ENCODE data around the gene LYSMD2. TPM values are rescaled to one million over a fixed set of nuclear protein-coding genes. Genes with fewer than 3 reads are reported as not detected.

Gene LYSMD2
- total RNA-seq, 4 donors from 2014 or later = 11.0 to 15.0 (median 12.9) TPM

DNA sequence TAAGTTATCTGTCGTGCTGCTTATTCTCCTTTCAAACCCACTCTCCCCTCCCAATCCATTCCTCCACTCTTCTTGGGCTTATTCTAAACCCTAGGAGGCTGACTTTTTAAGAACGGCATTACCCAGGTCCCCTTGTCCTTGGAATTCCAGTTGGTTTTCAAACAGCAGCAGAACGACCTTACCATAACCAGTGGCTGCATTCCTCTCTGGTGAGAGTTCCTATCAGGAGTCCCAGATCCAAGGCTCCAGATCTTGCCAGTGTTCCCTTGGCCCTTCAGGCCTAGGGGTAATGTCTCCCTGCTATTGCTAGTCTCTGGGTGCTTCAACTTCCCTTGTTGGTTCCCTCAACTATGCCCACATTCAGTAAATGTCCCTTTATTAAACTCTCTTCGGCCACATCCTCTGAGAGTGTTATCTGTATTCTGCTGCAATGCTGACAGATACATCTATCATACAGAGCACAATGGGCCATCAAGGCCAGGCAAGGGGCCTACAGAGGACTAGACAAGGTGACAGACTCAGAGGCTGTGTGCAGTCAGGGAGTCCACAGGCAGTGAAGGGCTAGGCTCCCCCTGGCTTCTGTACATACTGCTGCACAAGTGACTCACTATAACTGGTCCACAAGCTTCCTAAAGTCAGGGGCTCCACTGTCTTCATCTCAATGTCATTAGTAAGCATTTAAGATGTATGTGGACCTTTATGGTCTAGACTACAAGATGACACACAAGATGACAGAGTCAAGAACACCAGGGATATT lies 10.1 kb downstream of the LYSMD2 start:
- Histone ChIP-seq H3K9me3 (no peaks in the 10 kb centered on the region), H3K27ac (peak overlapping the region in 1 of 4 donors; percentile 49), H3K4me3 (no peak overlapping the region), H3K27me3 (no peaks in the 10 kb centered on the region), H3K36me3 (no peaks in the 10 kb centered on the region), H3K4me1 (peaks cover 21 to 65% (median 31%) of the 10 kb centered on the region in 3 donors)
- DNase-seq = no peak
- 71 to 78% methylated on average over 3 to 4 of the region's 4 CpGs for WGBS, 2 donors
- intact Hi-C loops (cut with DNase I) = no loop called here
- TF ChIP-seq POLR2A (IDR thresholded peaks at IDR 0.05) = no peak

GRCh38 chr15:51726302-51727073 lies 11.0 kb downstream of the LYSMD2 start:
- Histone ChIP-seq H3K36me3 (no peaks in the 10 kb centered on the region), H3K27ac (peak overlapping the region in 2 of 4 donors; percentile 9 to 49), H3K4me3 (no peak overlapping the region), H3K9me3 (no peaks in the 10 kb centered on the region), H3K4me1 (peaks cover 13 to 56% (median 26%) of the 10 kb centered on the region in 3 donors), H3K27me3 (no peaks in the 10 kb centered on the region)
- TF ChIP-seq, protein P1, sequence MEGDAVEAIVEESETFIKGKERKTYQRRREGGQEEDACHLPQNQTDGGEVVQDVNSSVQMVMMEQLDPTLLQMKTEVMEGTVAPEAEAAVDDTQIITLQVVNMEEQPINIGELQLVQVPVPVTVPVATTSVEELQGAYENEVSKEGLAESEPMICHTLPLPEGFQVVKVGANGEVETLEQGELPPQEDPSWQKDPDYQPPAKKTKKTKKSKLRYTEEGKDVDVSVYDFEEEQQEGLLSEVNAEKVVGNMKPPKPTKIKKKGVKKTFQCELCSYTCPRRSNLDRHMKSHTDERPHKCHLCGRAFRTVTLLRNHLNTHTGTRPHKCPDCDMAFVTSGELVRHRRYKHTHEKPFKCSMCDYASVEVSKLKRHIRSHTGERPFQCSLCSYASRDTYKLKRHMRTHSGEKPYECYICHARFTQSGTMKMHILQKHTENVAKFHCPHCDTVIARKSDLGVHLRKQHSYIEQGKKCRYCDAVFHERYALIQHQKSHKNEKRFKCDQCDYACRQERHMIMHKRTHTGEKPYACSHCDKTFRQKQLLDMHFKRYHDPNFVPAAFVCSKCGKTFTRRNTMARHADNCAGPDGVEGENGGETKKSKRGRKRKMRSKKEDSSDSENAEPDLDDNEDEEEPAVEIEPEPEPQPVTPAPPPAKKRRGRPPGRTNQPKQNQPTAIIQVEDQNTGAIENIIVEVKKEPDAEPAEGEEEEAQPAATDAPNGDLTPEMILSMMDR (IDR thresholded peaks at IDR 0.05) = peak in 1 of 6 experiments; percentile 8
- TF ChIP-seq POLR2A (IDR thresholded peaks at IDR 0.05) = no peak
- no peak for DNase-seq
- intact Hi-C loops (cut with DNase I) = no loop called here
- WGBS, 2 donors = 22 to 23% methylated on average over 5 of the region's 5 CpGs

DNA sequence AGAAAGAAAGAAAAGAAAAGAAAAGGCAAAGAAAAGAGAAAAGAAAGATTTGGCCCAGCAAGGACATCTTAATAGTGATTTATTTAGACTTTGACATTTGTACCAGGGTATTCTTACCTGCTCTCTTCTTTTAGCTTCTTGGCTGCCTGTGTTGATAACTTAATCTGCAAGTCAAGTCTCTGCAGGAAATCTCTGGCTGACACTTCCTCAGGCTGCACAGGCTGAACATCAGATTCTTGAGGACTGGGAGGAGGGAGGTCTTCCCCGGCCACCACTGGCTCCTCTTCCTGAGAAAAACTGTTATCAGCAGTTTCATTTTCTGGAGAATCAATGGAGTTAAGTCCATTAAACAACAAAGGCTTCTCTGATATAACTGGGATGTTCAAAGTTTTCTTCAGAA lies 12.8 kb downstream of the LYSMD2 start:
- peak overlapping the region in 1 of 4 donors; percentile 17 for H3K27ac ChIP-seq
- no peaks in the 10 kb centered on the region for H3K27me3 ChIP-seq
- intact Hi-C loops (cut with DNase I) = no loop called here
- 17 to 22% methylated on average over 1 of the region's 1 CpG for WGBS, 2 donors
- TF ChIP-seq POLR2A (IDR thresholded peaks at IDR 0.05) = no peak
- TF ChIP-seq, protein P1 (IDR thresholded peaks at IDR 0.05) = no peak
- peaks cover 9 to 51% (median 18%) of the 10 kb centered on the region in 3 donors for H3K4me1 ChIP-seq
- no peak for DNase-seq
- H3K4me3 ChIP-seq = no peak overlapping the region
- H3K36me3 ChIP-seq = peaks cover 0 to 13% (median 0%) of the 10 kb centered on the region in 3 donors
- no peaks in the 10 kb centered on the region for H3K9me3 ChIP-seq

DNA sequence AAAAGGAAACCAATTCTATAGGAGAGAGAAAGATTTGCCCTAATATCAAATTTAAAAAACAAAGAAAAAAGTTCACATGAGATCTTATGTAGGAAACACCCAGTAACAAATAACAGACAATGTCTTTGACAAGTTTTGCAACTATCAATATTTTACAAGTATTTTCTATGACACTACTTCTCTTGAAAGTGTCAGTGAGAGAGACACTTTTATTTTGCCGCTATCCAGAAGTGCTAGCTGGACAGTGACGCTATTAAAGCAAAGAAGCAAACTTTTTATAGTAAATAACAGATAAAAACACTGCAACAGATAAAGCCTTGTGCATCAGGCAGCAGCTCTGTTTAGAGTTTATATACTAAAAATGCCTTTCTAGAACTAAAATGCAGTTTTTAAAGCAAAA lies 13.3 kb downstream of the LYSMD2 start:
- Histone ChIP-seq H3K4me1 (peaks cover 9 to 51% (median 18%) of the 10 kb centered on the region in 3 donors), H3K36me3 (peaks cover 0 to 13% (median 0%) of the 10 kb centered on the region in 3 donors), H3K4me3 (no peak overlapping the region), H3K9me3 (no peaks in the 10 kb centered on the region), H3K27ac (peak overlapping the region in 1 of 4 donors; percentile 17), H3K27me3 (no peaks in the 10 kb centered on the region)
- WGBS, 2 donors = 86 to 89% methylated on average over 2 of the region's 2 CpGs
- DNase-seq = no peak
- intact Hi-C loops (cut with DNase I) = no loop called here
- TF ChIP-seq, protein P1 (IDR thresholded peaks at IDR 0.05) = no peak
- TF ChIP-seq POLR2A (IDR thresholded peaks at IDR 0.05) = no peak

DNA sequence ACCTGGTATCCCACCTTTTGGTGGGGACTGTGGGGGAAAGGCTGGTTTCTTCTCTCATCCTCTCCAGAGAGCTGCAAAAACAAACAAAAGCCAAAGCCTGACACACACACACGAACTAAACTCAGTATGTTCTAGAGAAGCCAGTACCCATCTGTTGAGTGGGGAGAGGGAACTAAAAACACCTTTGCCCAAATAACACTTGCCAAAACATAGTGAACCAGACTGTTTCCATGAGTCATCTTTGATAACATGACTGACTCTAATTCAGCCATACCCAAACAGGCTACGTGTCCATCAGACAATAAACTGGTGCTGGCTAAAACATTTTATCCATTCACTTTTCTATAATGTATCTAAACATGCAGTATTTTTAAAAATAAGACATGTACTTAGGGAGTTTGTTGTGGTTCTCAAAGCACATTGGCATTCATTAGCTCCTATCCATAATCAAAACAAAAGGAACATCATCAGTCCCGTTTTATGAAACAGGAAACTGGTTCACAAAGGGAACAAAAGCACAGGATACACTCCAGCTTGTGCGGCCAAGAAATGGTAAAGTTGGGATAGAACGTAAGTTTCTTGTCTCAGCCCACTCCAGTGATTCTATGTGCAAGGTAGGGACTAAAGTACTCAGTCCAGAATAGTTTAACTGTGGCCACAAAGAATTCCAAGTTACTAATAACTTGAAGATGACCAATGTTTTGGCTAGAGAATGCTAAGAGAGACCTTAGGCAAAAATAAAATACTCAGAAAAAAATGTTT lies 16.1 kb downstream of the LYSMD2 start:
- DNase-seq = no peak
- peaks cover 4 to 30% (median 13%) of the 10 kb centered on the region in 3 donors for H3K4me1 ChIP-seq
- no peak overlapping the region for H3K4me3 ChIP-seq
- H3K36me3 ChIP-seq = peaks cover 0 to 13% (median 0%) of the 10 kb centered on the region in 3 donors
- 45 to 53% methylated on average over 5 of the region's 5 CpGs for WGBS, 2 donors
- TF ChIP-seq POLR2A (IDR thresholded peaks at IDR 0.05) = no peak
- TF ChIP-seq, protein P1 (IDR thresholded peaks at IDR 0.05) = no peak
- no peaks in the 10 kb centered on the region for H3K27me3 ChIP-seq
- H3K9me3 ChIP-seq = no peaks in the 10 kb centered on the region
- intact Hi-C loops (cut with DNase I) = no loop called here
- H3K27ac ChIP-seq = peak overlapping the region in 1 of 4 donors; percentile 29
